ENCODE data around the gene RNLS.

The RNLS gene

GRCh38 chr10:88386821-88387773 lies 196.0 kb downstream of the RNLS start (continued):
- TF ChIP-seq ZNF629 (tag by site-specific recombination; IDR thresholded peaks at IDR 0.05) (no peak), ZNF398 (tag by site-specific recombination; IDR thresholded peaks at IDR 0.05) (peak; percentile 91), ZNF558 (tag by site-specific recombination; IDR thresholded peaks at IDR 0.05) (no peak), YY1 (tag by site-specific recombination; IDR thresholded peaks at IDR 0.05) (no peak), ZNF138 (tag by site-specific recombination; IDR thresholded peaks at IDR 0.05; ENCODE audit: borderline replicate concordance) (0 out of 2 replicates have a peak, but pooled peaks have one; percentile 11), FEZF1 (tag by site-specific recombination; IDR thresholded peaks at IDR 0.05) (peak; percentile 62), ZBTB17 (tag by site-specific recombination; IDR thresholded peaks at IDR 0.05) (peak; percentile 43; the same call in 1 of the 2 replicates)
- TF ChIP-seq, protein P1, sequence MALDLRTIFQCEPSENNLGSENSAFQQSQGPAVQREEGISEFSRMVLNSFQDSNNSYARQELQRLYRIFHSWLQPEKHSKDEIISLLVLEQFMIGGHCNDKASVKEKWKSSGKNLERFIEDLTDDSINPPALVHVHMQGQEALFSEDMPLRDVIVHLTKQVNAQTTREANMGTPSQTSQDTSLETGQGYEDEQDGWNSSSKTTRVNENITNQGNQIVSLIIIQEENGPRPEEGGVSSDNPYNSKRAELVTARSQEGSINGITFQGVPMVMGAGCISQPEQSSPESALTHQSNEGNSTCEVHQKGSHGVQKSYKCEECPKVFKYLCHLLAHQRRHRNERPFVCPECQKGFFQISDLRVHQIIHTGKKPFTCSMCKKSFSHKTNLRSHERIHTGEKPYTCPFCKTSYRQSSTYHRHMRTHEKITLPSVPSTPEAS (tag by site-specific recombination; IDR thresholded peaks at IDR 0.05) = no peak
- TF ChIP-seq, protein P2, sequence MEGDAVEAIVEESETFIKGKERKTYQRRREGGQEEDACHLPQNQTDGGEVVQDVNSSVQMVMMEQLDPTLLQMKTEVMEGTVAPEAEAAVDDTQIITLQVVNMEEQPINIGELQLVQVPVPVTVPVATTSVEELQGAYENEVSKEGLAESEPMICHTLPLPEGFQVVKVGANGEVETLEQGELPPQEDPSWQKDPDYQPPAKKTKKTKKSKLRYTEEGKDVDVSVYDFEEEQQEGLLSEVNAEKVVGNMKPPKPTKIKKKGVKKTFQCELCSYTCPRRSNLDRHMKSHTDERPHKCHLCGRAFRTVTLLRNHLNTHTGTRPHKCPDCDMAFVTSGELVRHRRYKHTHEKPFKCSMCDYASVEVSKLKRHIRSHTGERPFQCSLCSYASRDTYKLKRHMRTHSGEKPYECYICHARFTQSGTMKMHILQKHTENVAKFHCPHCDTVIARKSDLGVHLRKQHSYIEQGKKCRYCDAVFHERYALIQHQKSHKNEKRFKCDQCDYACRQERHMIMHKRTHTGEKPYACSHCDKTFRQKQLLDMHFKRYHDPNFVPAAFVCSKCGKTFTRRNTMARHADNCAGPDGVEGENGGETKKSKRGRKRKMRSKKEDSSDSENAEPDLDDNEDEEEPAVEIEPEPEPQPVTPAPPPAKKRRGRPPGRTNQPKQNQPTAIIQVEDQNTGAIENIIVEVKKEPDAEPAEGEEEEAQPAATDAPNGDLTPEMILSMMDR (tag by site-specific recombination; IDR thresholded peaks at IDR 0.05) = no peak
- TF ChIP-seq, protein P3, sequence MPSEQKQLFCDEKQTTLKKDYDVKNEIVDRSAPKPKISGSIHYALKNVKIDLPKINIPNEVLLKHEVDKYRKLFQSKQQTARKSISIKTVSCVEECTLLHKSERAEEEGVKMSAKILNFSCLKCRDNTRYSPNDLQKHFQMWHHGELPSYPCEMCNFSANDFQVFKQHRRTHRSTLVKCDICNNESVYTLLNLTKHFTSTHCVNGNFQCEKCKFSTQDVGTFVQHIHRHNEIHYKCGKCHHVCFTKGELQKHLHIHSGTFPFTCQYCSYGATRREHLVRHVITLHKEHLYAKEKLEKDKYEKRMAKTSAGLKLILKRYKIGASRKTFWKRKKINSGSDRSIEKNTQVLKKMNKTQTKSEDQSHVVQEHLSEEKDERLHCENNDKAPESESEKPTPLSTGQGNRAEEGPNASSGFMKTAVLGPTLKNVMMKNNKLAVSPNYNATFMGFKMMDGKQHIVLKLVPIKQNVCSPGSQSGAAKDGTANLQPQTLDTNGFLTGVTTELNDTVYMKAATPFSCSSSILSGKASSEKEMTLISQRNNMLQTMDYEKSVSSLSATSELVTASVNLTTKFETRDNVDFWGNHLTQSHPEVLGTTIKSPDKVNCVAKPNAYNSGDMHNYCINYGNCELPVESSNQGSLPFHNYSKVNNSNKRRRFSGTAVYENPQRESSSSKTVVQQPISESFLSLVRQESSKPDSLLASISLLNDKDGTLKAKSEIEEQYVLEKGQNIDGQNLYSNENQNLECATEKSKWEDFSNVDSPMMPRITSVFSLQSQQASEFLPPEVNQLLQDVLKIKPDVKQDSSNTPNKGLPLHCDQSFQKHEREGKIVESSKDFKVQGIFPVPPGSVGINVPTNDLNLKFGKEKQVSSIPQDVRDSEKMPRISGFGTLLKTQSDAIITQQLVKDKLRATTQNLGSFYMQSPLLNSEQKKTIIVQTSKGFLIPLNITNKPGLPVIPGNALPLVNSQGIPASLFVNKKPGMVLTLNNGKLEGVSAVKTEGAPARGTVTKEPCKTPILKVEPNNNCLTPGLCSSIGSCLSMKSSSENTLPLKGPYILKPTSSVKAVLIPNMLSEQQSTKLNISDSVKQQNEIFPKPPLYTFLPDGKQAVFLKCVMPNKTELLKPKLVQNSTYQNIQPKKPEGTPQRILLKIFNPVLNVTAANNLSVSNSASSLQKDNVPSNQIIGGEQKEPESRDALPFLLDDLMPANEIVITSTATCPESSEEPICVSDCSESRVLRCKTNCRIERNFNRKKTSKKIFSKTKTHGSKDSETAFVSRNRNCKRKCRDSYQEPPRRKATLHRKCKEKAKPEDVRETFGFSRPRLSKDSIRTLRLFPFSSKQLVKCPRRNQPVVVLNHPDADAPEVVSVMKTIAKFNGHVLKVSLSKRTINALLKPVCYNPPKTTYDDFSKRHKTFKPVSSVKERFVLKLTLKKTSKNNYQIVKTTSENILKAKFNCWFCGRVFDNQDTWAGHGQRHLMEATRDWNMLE (tag by site-specific recombination; conservative IDR thresholded peaks at IDR 0.05; ENCODE audit: low read depth) = peak; percentile 26; the same call in 1 of the 2 replicates

DNA sequence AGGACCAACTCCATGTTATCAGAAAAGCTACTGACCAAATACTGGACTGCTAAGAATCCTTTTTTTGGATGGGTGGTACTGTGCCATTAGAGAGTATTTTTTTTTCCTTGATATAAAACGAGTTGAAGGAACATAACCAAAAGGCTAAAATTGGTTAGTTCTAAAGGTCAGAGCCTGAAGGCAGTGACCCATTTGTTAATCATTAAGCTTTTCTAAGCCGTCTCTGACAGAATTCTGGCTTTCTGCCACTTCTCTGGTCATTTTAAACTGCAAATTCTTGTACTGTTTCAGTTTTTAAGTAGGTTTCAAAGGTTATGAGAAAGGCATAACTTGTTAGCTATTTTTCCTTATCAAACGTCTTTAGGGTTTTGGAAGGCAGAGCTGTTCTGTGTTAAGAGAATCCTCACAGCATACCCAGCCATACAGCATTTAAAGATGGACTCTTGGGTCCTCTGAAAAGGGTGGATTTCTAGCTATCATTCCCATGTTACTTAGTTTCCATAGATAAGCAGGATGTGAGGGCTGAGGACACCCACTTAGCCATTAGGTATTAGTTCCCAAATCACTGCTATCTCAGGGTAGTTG lies 196.8 kb downstream of the RNLS start:
- POLR2A ChIA-PET = interaction anchor here (1.6 kb wide), 1 partner anchor 524 kb away, joined by 3 read pairs; no protein-coding TSS in a partner anchor
- Histone ChIP-seq H3K27ac (ENCODE audit: extremely low read depth, low read depth, low read length) (peak overlapping the region; percentile 60), H3K4me3 (ENCODE audit: low read depth, low read length) (no peak overlapping the region), H3K36me3 (ENCODE audit: control insufficient read depth in 2 of 2, insufficient read depth in 1 of 2, low read length in 2 of 2) (no peaks in the 10 kb centered on the region; a peak in 1 of 3 replicates), H3K9me3 (ENCODE audit: control insufficient read depth, insufficient read depth, low read depth, low read length) (no peaks in the 10 kb centered on the region), H3K4me1 (ENCODE audit: control insufficient read depth, insufficient read depth, low read length) (peaks cover 27% of the 10 kb centered on the region)
- TF ChIP-seq ZBTB44 (tag by site-specific recombination; IDR thresholded peaks at IDR 0.05) (no peak), ZNF777 (tag by site-specific recombination; IDR thresholded peaks at IDR 0.05; ENCODE audit: borderline replicate concordance) (no peak), ZNF449 (tag by site-specific recombination; IDR thresholded peaks at IDR 0.05) (no peak)
- CTCF ChIA-PET = interaction anchor here (1.0 to 1.9 kb wide), 3 partner anchors 9 to 535 kb away, joined by 3 to 8 read pairs (median 4); no protein-coding TSS in a partner anchor
